ENCODE measurements around the gene NKAIN4.

Gene NKAIN4

GRCh38 chr20:63287697-63288580 is 33.7 kb upstream of the NKAIN4 start:
- no peak for DNase-seq

- DNase-seq = no peak
These were observed 32.8 kb upstream of the NKAIN4 start for GRCh38 chr20:63286781-63287696.

GRCh38 chr20:63285636-63286615 is 31.7 kb upstream of the NKAIN4 start:
- no peak for DNase-seq

- DNase-seq = no peak
These were observed 30.8 kb upstream of the NKAIN4 start for GRCh38 chr20:63284981-63285524.

- no peak for DNase-seq
These were observed 30.3 kb upstream of the NKAIN4 start for GRCh38 chr20:63284544-63284949.

- no peak for DNase-seq
These were observed 29.8 kb upstream of the NKAIN4 start for GRCh38 chr20:63284083-63284440.

- DNase-seq = no peak
These were observed 29.3 kb upstream of the NKAIN4 start for GRCh38 chr20:63283397-63284082.

- no peak for DNase-seq
These were observed 28.7 kb upstream of the NKAIN4 start for GRCh38 chr20:63282946-63283345.

- DNase-seq = no peak
These were observed 27.7 kb upstream of the NKAIN4 start for GRCh38 chr20:63281742-63282665.

GRCh38 chr20:63280929-63281545 is 26.8 kb upstream of the NKAIN4 start:
- DNase-seq = no peak

GRCh38 chr20:63280371-63280770 is 26.1 kb upstream of the NKAIN4 start:
- DNase-seq = no peak

GRCh38 chr20:63279931-63280330 is 25.7 kb upstream of the NKAIN4 start:
- DNase-seq = no peak

GRCh38 chr20:63278661-63279060 is 24.4 kb upstream of the NKAIN4 start:
- no peak for DNase-seq

GRCh38 chr20:63277466-63278272 is 23.4 kb upstream of the NKAIN4 start:
- DNase-seq = no peak

- no peak for DNase-seq
These were observed 22.7 kb upstream of the NKAIN4 start for GRCh38 chr20:63276956-63277355.

GRCh38 chr20:63275825-63276224 is 21.6 kb upstream of the NKAIN4 start:
- no peak for DNase-seq

- no peak for DNase-seq
These were observed 20.3 kb upstream of the NKAIN4 start for GRCh38 chr20:63274381-63275228.
